ENCODE measurements around the gene ZC3H13.

The ZC3H13 gene

GRCh38 chr13:45934283-45934682, 118.3 kb downstream of the ZC3H13 start:
- DNase-seq (ENCODE audit: low spot score) = no peak

- DNase-seq (ENCODE audit: low spot score) = no peak
Observed at GRCh38 chr13:45933203-45933908, 119.2 kb downstream of the ZC3H13 start.

GRCh38 chr13:45932676-45933075, 119.9 kb downstream of the ZC3H13 start:
- DNase-seq (ENCODE audit: low spot score) = no peak

GRCh38 chr13:45932172-45932571, 120.4 kb downstream of the ZC3H13 start:
- no peak for DNase-seq (ENCODE audit: low spot score)

GRCh38 chr13:45931211-45931610, 121.3 kb downstream of the ZC3H13 start:
- DNase-seq (ENCODE audit: low spot score) = no peak

- no peak for DNase-seq (ENCODE audit: low spot score)
Observed at GRCh38 chr13:45930177-45930576, 122.4 kb downstream of the ZC3H13 start.

- DNase-seq (ENCODE audit: low spot score) = no peak
Observed at GRCh38 chr13:45928843-45929242, 123.7 kb downstream of the ZC3H13 start.

- no peak for DNase-seq (ENCODE audit: low spot score)
Observed at GRCh38 chr13:45928176-45928575, 124.4 kb downstream of the ZC3H13 start.

- DNase-seq (ENCODE audit: low spot score) = no peak
Observed at GRCh38 chr13:45926741-45927140, 125.8 kb downstream of the ZC3H13 start.

- no peak for DNase-seq (ENCODE audit: low spot score)
Observed at GRCh38 chr13:45925151-45925550, 127.4 kb downstream of the ZC3H13 start.

GRCh38 chr13:45921162-45921736, 131.3 kb downstream of the ZC3H13 start:
- DNase-seq (ENCODE audit: low spot score) = no peak

- no peak for DNase-seq (ENCODE audit: low spot score)
Observed at GRCh38 chr13:45918597-45918996, 133.9 kb downstream of the ZC3H13 start.

- no peak for DNase-seq (ENCODE audit: low spot score)
Observed at GRCh38 chr13:45917019-45917418, 135.5 kb downstream of the ZC3H13 start.

- no peak for DNase-seq (ENCODE audit: low spot score)
Observed at GRCh38 chr13:45915686-45916439, 136.7 kb downstream of the ZC3H13 start.

GRCh38 chr13:45909673-45910072, 142.9 kb downstream of the ZC3H13 start:
- DNase-seq (ENCODE audit: low spot score) = no peak

- no peak for DNase-seq (ENCODE audit: low spot score)
Observed at GRCh38 chr13:45909089-45909488, 143.5 kb downstream of the ZC3H13 start.

- DNase-seq (ENCODE audit: low spot score) = no peak
Observed at GRCh38 chr13:45907503-45907902, 145.0 kb downstream of the ZC3H13 start.
